HG02870 (cell line): ENCODE results near the gene TBC1D1.

Source experiments
- ATAC-seq: cut with Tn5 transposase; IDR thresholded peaks from one replicate; pipeline ENCODE4 v1.9.1; 2021; ENCODE audit warnings: mild to moderate bottlenecking, moderate library complexity; ENCODE audit not compliant: unreplicated experiment

Gene TBC1D1

DNA sequence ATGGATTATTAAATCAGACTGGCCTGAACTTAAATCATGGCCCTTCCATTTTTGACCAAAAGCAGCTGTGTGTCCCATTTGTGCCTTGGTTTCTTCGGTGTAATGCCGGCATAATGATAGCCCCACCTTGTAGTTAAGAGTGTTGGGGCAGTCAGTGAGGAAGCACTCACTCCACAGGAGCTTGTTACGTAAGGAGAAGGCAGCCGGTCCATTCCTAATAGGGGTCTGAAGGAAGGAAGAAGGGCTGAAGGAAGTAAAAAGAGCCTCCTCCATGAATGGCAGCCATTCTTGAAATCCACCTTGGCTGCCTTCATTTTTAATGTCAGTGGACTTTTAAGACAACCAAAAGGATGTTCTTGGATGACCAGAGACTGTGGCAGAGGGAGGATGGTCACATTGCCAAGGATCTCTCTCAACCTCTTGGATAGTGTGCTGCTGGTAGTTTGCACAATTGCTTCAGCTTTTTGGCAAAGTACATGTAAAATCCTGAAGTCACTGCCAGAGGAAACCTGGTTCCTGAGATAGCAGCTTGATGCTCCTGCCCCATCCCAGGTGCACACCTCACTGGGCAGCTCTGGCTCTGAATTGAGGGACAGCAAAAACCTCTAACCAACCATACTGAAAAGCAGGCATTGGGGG lies 182.8 kb downstream of the TBC1D1 start:
- no peak for ATAC-seq

GRCh38 chr4:38075370-38076152 lies 184.7 kb downstream of the TBC1D1 start:
- peak; percentile 37 for ATAC-seq

DNA sequence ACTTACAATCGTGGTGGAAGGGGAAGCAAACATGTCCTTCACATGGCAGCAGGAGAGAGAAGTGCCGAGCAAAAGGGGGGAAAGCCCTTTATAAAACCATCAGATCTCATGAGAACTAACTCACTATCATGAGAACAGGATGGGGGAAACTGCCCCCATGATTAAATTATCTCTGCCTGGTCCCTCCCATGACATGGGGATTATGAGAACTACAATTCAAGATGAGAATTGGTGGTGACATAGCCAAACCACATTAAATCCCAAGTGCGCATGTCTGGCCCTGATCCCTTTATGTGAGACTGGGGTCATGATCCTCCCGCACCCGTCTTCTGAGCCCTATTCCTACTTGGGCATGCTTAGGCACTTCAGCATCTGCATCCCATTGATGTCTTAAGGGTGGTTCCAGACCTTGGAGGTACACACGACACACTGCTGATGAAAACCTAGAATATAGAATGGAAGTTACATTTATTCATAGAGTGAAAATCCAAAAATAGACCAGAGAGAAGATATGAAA lies 185.3 kb downstream of the TBC1D1 start:
- ATAC-seq = peak; percentile 30

GRCh38 chr4:38077791-38078489 lies 187.1 kb downstream of the TBC1D1 start:
- ATAC-seq = no peak

GRCh38 chr4:38078590-38079421 lies 187.9 kb downstream of the TBC1D1 start:
- no peak for ATAC-seq

DNA sequence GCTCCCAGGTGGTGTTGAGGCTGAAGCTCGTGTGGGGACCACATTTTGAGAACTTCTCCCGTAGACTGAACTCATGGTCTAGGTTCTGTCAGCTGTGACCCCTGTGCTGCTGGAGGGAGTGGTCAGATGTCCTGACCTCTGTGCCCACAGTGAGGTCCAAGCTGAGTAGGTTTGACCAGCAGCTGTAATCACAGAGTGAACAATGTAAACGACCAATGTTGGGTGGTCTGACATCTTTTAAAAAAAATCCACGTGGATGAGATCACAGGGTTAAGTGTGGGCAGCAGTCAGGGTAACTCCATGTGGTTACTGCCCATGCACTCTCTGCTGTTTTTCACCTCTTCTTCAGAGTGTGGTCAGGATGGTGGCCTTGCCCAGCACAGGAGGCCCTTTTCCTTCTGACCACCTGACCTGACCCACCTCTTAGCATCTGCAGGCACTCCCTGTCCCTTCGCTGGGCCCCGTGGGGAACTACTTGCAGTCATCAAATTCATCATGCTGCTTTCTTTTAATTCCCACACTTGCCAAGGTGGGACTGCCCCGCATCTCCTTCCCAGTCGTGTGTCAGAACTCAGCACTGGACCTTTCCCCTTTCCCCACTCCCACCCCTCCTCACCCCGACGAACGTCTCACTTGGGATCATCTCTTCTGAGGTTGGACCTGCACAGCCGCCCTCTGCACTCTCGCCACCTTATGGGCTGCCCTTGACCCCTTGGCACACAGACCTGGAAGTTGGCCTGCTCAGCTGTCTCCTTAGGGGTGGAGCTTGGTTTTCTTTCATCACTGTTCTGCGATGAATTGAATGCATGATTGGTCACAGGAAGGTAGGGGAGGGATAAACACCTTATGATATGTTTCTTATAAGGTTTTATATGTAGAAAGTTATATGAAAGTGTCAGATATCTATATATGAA lies 189.4 kb downstream of the TBC1D1 start:
- no peak for ATAC-seq

GRCh38 chr4:38082021-38082420 lies 191.1 kb downstream of the TBC1D1 start:
- ATAC-seq = no peak

DNA sequence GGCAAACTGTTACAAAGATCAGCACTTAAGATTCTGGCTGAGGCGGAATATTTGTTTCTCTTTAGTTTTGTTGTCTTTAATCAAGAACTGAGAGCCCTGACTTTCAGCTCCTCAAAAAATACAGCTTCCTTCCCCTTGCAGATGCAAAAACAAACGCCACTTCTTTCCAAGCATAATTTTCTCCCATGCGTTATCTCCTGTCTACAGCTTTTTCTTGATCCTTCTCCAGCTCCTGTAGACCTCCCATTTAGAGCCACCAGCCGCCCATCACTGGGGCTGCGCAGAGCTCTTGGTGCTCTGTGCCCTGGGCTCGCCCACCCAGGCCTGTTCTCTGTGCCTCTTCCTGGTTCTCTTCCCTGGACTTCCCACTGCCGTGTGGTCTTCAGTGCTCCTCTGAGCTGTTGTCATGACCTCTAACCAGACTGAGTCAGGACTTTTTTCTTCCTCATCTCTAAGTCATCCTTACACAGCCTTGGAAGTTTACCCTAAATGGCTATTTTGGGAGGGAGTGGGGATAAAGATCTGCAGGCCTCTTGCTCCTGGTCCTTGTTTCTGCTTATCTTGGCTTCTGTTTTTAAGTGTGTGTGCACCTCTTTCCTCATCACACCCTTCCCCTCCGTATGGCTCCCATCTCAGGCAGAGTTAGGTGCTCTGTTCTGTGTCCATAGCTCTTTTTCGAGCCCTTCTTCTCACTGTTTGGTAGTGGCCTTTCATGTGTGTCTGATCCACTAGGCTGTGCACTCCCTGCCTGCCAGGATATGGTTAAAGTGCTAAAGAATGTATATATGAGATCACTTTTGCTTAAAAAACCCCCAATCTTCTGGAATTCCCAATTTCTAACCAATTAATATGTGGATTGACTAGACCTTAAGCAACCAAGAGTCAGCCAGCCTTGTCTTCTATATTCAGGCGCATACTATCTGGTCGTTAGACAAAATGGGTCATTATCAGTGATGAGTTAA lies 191.8 kb downstream of the TBC1D1 start:
- ATAC-seq = no peak

DNA sequence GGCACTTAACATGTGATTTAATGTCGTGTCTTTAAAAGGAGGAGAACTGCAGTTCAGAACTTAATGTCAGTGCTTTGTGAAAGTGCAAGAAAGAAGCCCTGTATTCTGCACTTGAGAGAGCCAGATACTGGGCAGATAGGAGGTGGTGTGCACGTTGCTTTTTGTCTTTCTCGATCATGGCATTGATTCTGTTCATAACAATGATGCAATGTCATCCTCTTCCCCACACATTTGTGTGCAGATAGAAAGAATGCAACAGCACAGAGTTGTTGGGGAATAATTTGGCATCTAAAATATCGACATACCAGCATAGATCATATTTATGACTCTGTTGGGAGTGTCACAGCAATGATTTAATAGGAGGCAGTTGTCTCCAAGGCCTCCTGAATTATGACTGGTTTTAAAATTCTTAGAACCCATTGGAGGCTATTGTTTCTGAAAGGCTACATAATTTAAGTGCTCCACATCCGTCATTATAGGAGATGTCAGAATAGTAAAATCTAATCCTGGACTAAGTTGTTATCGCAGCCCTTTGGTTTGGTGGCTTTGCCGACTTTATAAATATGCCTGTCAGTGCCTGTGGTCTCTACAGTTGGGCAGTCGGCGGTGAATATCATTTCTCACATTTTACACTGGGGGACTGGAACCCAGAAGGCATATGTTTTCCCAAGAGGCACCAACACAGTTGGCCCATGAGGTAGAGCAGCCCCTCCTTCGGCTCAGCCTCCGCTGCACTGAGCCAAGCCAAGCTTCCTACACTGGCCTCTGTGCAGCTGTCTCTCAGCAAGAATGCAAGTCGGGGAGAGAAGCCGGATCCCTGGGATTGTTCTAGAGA lies 194.2 kb downstream of the TBC1D1 start:
- no peak for ATAC-seq

DNA sequence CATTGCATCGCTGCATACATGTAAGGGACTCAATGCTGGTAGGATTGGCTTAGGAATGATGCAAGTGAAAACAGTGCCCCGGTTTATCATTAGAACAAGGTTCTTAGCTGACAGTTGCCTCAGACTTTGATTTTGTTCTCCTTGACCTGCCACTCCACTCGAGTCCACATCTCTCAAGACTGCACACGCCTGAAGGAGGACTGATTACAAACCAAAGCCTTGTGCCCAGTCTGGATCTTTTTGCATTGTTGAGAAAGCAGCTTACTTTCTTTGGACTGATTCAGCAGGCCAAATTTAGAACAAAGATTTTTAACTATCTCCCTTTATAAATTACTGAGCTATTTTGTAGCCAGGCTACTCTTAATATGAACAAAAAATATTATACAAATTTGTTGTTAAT lies 194.9 kb downstream of the TBC1D1 start:
- ATAC-seq = no peak

- ATAC-seq = no peak
Observed at GRCh38 chr4:38086151-38086848, 195.4 kb downstream of the TBC1D1 start.

GRCh38 chr4:38086849-38087226 lies 196.0 kb downstream of the TBC1D1 start:
- ATAC-seq = no peak

DNA sequence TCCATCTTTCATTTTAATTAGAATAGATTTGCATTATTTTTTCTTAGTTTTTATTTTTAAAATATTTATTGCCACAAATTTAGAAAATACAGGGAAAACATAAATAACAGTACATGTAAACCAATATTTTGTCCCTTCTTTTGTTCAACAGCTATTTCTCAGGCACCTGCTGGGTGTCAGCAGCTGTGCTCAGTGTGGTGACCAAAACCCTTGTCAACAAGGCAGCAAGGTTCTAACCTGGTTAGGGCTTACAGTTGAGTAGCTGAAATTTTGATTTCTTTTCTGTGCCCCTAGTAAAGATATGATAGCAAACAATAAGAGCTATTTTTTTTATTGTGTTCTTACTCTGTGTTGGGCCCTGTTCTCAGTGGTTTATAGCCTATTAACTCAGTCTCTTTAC lies 197.4 kb downstream of the TBC1D1 start:
- no peak for ATAC-seq

GRCh38 chr4:38089961-38090360 lies 199.1 kb downstream of the TBC1D1 start:
- ATAC-seq = no peak

GRCh38 chr4:38090455-38091246 lies 199.8 kb downstream of the TBC1D1 start:
- ATAC-seq = peak; percentile 80

GRCh38 chr4:38091636-38092035 lies 200.8 kb downstream of the TBC1D1 start:
- no peak for ATAC-seq
